GM23248 (cell line): Measurements from ENCODE around the gene ASPHD2.

Source experiments
- EZH2 ChIP-seq: fragments of 200-600 bp; sonication (generic); IDR thresholded peaks from 2 replicates; pipeline ENCODE4 v1.6.1; 2018; ENCODE audit warnings: antibody characterized with exemption, mild to moderate bottlenecking; ENCODE audit not compliant: insufficient read depth, poor library complexity, severe bottlenecking
- EZH2phosphoT487 ChIP-seq: fragments of 200-600 bp; sonication (generic); IDR thresholded peaks from 2 replicates; pipeline ENCODE4 v1.6.1; 2018; ENCODE audit warnings: antibody characterized with exemption, moderate library complexity, mild to moderate bottlenecking, low read depth; ENCODE audit not compliant: insufficient read depth

- TF ChIP-seq EZH2 (no peak), EZH2phosphoT487 (no peak)
Measured at GRCh38 chr22:26489447-26490036, 60.5 kb downstream of the ASPHD2 start.
